ENCODE results near the gene TEX9. TPM values are rescaled to one million over a fixed set of nuclear protein-coding genes. Genes with fewer than 3 reads are reported as not detected.

The TEX9 gene
- total and polyA plus RNA-seq, 2 of the 4 experiments (the other 2 are of a cell fraction), result 0.63 to 1.4 TPM

- Histone ChIP-seq H3K4me2 (ENCODE audit: low read depth, low read length) (no peak overlapping the region), H3K4ac (ENCODE audit: low read depth, low read length) (no peak overlapping the region), H3K79me1 (ENCODE audit: low read depth in 1 of 2, low read length in 2 of 2) (no peaks in the 10 kb centered on the region), H3K56ac (ENCODE audit: extremely low read depth, insufficient read depth, low read length) (no peak overlapping the region), H3K4me1 (ENCODE audit: control insufficient read depth, insufficient read depth, low read length) (no peaks in the 10 kb centered on the region), H2BK15ac (ENCODE audit: low read depth, low read length) (no peak overlapping the region), H4K5ac (ENCODE audit: low read depth, low read length) (no peak overlapping the region), H2BK5ac (ENCODE audit: low read depth, low read length, poor library complexity, severe bottlenecking) (no peak overlapping the region), H3K27me3 (ENCODE audit: control insufficient read depth, insufficient read depth, low read length) (no peaks in the 10 kb centered on the region), H3K4me3 (ENCODE audit: insufficient read depth, low read depth, low read length) (no peak overlapping the region), H4K91ac (ENCODE audit: insufficient read depth, low read depth, low read length) (no peak overlapping the region), H2AK9ac (replicated peaks; ENCODE audit: low read depth, low read length, poor library complexity) (no peak overlapping the region), H3K9me1 (ENCODE audit: insufficient read depth, low read length) (no peaks in the 10 kb centered on the region), H4K8ac (ENCODE audit: low read depth in 2 of 2, low read length in 2 of 2) (no peak overlapping the region), H3K27ac (ENCODE audit: insufficient read depth, low read length) (no peak overlapping the region), H2BK20ac (ENCODE audit: low read depth, low read length) (no peak overlapping the region), H2AK5ac (ENCODE audit: low read depth, low read length) (no peak overlapping the region), H2BK120ac (ENCODE audit: low read depth, low read length) (no peak overlapping the region), H3K14ac (replicated peaks; ENCODE audit: low read depth, low read length) (no peak overlapping the region), H3K9ac (ENCODE audit: low read depth, low read length) (no peak overlapping the region), H3K36me3 (ENCODE audit: control insufficient read depth, insufficient read depth, low read length) (no peaks in the 10 kb centered on the region), H3K18ac (ENCODE audit: low read depth, low read length) (no peak overlapping the region), H3K9me3 (ENCODE audit: control insufficient read depth, insufficient read depth, low read length) (no peaks in the 10 kb centered on the region), H4K20me1 (ENCODE audit: insufficient read depth, low read length) (no peaks in the 10 kb centered on the region), H2AFZ (replicated peaks; ENCODE audit: low read length, poor library complexity) (no peak overlapping the region), H3K23ac (ENCODE audit: low read depth, low read length) (no peak overlapping the region)
- TF ChIP-seq BHLHE40 (IDR thresholded peaks at IDR 0.05; ENCODE audit: low read depth, low read length) (no peak), CEBPB (IDR thresholded peaks at IDR 0.05; ENCODE audit: low read depth, low read length) (no peak), RCOR1 (IDR thresholded peaks at IDR 0.05; ENCODE audit: insufficient replicate concordance, low read length) (no peak), MXI1 (IDR thresholded peaks at IDR 0.05; ENCODE audit: borderline replicate concordance, low read depth, low read length) (no peak), CTCF (conservative IDR thresholded peaks at IDR 0.05; ENCODE audit: low read depth, low read length) (no peak), FOS (IDR thresholded peaks at IDR 0.05; ENCODE audit: low read depth, low read length) (no peak), MAZ (IDR thresholded peaks at IDR 0.05; ENCODE audit: borderline replicate concordance, low read depth, low read length) (no peak), ELK1 (IDR thresholded peaks at IDR 0.05; ENCODE audit: borderline replicate concordance, low read depth, low read length) (no peak), RAD21 (IDR thresholded peaks at IDR 0.05; ENCODE audit: low read length) (no peak)
- dilution Hi-C loops (cut with HindIII; ENCODE audit: low sequenced_read_pairs, unreplicated experiment), result no loop called here
- ATAC-seq (ENCODE audit: low read depth), result no peak
- ChIA-PET CTCF (no interaction called here), POLR2A (ENCODE audit: unreplicated experiment) (no interaction called here)
- no TSS peak for BruUV-seq (replicated peaks)
- no peak for DNase-seq
- in situ Hi-C loops (cut with MboI; ENCODE audit: low sequenced_read_pairs), result loop anchor here (25.0 kb wide), 1 partner anchor 763 kb away; no protein-coding TSS in a partner anchor
- intact Hi-C loops (cut with micrococcal nuclease), result loop anchor here (5.0 to 10.0 kb wide), 5 partner anchors 278 to 688 kb away; partner anchors contain the start of gene NEDD4
These were observed 60.0 kb downstream of the TEX9 start for GRCh38 chr15:56425276-56425675.
